A549 (cell line): ENCODE results near the gene TGFBR3. TPM values are rescaled to one million over a fixed set of nuclear protein-coding genes. Genes with fewer than 3 reads are reported as not detected.

Experiments
- ATAC-seq, 2 experiments: fragments of 200-7000 bp in 1 of 2; fragments of >200 bp in 1 of 2; cut with Nextera tagmentation in 1 of 2; cut with Tn5 transposase in 1 of 2; 3 replicates each; pipeline versions ENCODE4 v1.8.0 to v1.9.1; 2018 to 2020; ENCODE audit warnings: mild to moderate bottlenecking in 1 of 2, moderate library complexity in 1 of 2
- CTCF ChIA-PET: fragments of 300-600 bp; sonication (Branson Sonifier 250); formaldehyde crosslinking; extraction: SDS; loops from one replicate; lab custom pipeline; 2021; ENCODE audit warnings: antibody characterized with exemption, inconsistent platforms; lab: Yijun Ruan, JAX
- POLR2A ChIA-PET: fragments of 350-600 bp; formaldehyde crosslinking; extraction: SDS; loops from one replicate; lab custom pipeline; 2021; ENCODE audit warnings: antibody characterized with exemption, inconsistent platforms; lab: Yijun Ruan, JAX
- DNase-seq, 2 experiments: peaks; one replicate each; pipeline versions ENCODE4 v3.0.0 to v3.0.0-alpha.2; 2011 to 2016; ENCODE audit warnings: low read depth in 1 of 2, low spot score in 1 of 2
- FAIRE-seq: peaks from 2 replicates; lab custom pipeline; 2011; peaks lifted over from hg19 to GRCh38; lab: Jason Lieb, UNC
- H3K27ac ChIP-seq, 2 experiments: fragments of >200 bp; sonication (Bioruptor Twin); formaldehyde crosslinking; 3 replicates each; pipeline ENCODE4 v1.5.1; 2016 to 2017
- H3K4me1 ChIP-seq: fragments of >200 bp; sonication (Bioruptor Twin); formaldehyde crosslinking; 3 replicates; pipeline ENCODE4 v1.6.1; 2016
- H3K4me2 ChIP-seq: fragments of >200 bp; sonication (Bioruptor Twin); formaldehyde crosslinking; 3 replicates; pipeline ENCODE4 v1.6.1; 2016
- H3K4me3 ChIP-seq: fragments of >200 bp; sonication (Bioruptor Twin); formaldehyde crosslinking; 3 replicates; pipeline ENCODE4 v1.5.1; 2016
- H3K9me3 ChIP-seq: fragments of >200 bp; sonication (Bioruptor Twin); formaldehyde crosslinking; 3 replicates; pipeline ENCODE4 v1.6.1; 2016
- CBX2 ChIP-seq: fragments of 200-600 bp; sonication (generic); IDR thresholded peaks from 2 replicates; pipeline ENCODE4 v1.6.1; 2016; ENCODE audit warnings: low read depth, mild to moderate bottlenecking, borderline replicate concordance
- CEBPB ChIP-seq, 2 experiments: fragments of >200 bp in 1 of 2; sonication (Bioruptor Twin) in 1 of 2; formaldehyde crosslinking in 1 of 2; IDR thresholded peaks; 2 replicates each; pipeline ENCODE4 v1.6.1; 2012 to 2016
- CTCF ChIP-seq: fragments of >200 bp; sonication (Bioruptor Twin); formaldehyde crosslinking; IDR thresholded peaks from 3 replicates; pipeline ENCODE4 v1.5.1; 2016
- E2F6 ChIP-seq: IDR thresholded peaks from 2 replicates; pipeline ENCODE4 v1.6.1; 2012; ENCODE audit warnings: low read depth, borderline replicate concordance
- EP300 ChIP-seq, 2 experiments: fragments of >200 bp; sonication (Bioruptor Twin); formaldehyde crosslinking; IDR thresholded peaks; 2 replicates in 1 of 2; 3 replicates in 1 of 2; pipeline ENCODE4 v1.6.1; 2016 to 2017
- ESRRA ChIP-seq: fragments of 150-350 bp; IDR thresholded peaks from 2 replicates; pipeline ENCODE4 v1.6.1; 2014; ENCODE audit warnings: mild to moderate bottlenecking, low read length, borderline replicate concordance
- FOSL2 ChIP-seq, 2 experiments: fragments of 450-650 bp in 1 of 2; fragments of >200 bp in 1 of 2; sonication (Bioruptor Twin) in 1 of 2; formaldehyde crosslinking; IDR thresholded peaks; 2 replicates each; pipeline versions ENCODE4 v1.5.0 to v1.6.1; 2016 to 2020; ENCODE audit warnings: mild to moderate bottlenecking in 1 of 2, moderate library complexity in 1 of 2
- HDAC2 ChIP-seq: fragments of 200-600 bp; sonication (generic); IDR thresholded peaks from 2 replicates; pipeline ENCODE4 v1.6.1; 2016
- HES2 ChIP-seq: fragments of >200 bp; sonication (Bioruptor Twin); formaldehyde crosslinking; IDR thresholded peaks from 2 replicates; pipeline ENCODE4 v1.6.1; 2016
- HEYL ChIP-seq: fragments of 250-450 bp; sonication (Bioruptor Pico); IDR thresholded peaks from 2 replicates; pipeline ENCODE4 v1.8.0; 2021; ENCODE audit warnings: mild to moderate bottlenecking, moderate library complexity
- HOXB13 ChIP-seq: fragments of 250-450 bp; sonication (Bioruptor Pico); IDR thresholded peaks from 2 replicates; pipeline ENCODE4 v1.5.0; 2020; ENCODE audit warnings: low read depth, mild to moderate bottlenecking, moderate library complexity
- HOXB5 ChIP-seq: fragments of 250-450 bp; sonication (Bioruptor Pico); IDR thresholded peaks from 2 replicates; pipeline ENCODE4 v1.5.0; 2020; ENCODE audit warnings: mild to moderate bottlenecking, moderate library complexity
- MAX ChIP-seq: IDR thresholded peaks from 2 replicates; pipeline ENCODE4 v1.6.1; 2012
- MAZ ChIP-seq: fragments of 150-350 bp; IDR thresholded peaks from 2 replicates; pipeline ENCODE4 v1.6.1; 2014; ENCODE audit warnings: antibody characterized with exemption, low read depth, low read length, borderline replicate concordance
- MYC ChIP-seq: IDR thresholded peaks from 2 replicates; pipeline ENCODE4 v1.6.1; 2012; ENCODE audit warnings: mild to moderate bottlenecking, inconsistent platforms, low read length, improper control_type of control experiment, borderline replicate concordance
- NFE2L2 ChIP-seq: fragments of 150-350 bp; conservative IDR thresholded peaks from 2 replicates; pipeline ENCODE4 v1.6.1; 2014; ENCODE audit warnings: low read length
- PBX3 ChIP-seq: IDR thresholded peaks from 2 replicates; pipeline ENCODE4 v1.6.1; 2012
- POLR2AphosphoS2 ChIP-seq: conservative IDR thresholded peaks from 2 replicates; pipeline ENCODE4 v1.6.1; 2012; ENCODE audit warnings: low read length, improper control_type of control experiment, inconsistent platforms
- RAD21 ChIP-seq, 2 experiments: fragments of >200 bp in 1 of 2; sonication (Bioruptor Twin) in 1 of 2; formaldehyde crosslinking in 1 of 2; IDR thresholded peaks in 1 of 2; conservative IDR thresholded peaks in 1 of 2; 2 replicates in 1 of 2; 3 replicates in 1 of 2; pipeline ENCODE4 v1.6.1; 2012 to 2018; ENCODE audit warnings: inconsistent platforms in 1 of 2
- RCOR1 ChIP-seq: fragments of 150-350 bp; IDR thresholded peaks from 2 replicates; pipeline ENCODE4 v1.6.1; 2014; ENCODE audit warnings: antibody characterized with exemption, low read length, low read depth
- RNF2 ChIP-seq: fragments of 200-600 bp; sonication (generic); IDR thresholded peaks from 2 replicates; pipeline ENCODE4 v1.6.1; 2016; ENCODE audit warnings: low read depth, mild to moderate bottlenecking, antibody characterized with exemption, moderate library complexity, borderline replicate concordance
- SMC3 ChIP-seq: fragments of >200 bp; sonication (Bioruptor Twin); formaldehyde crosslinking; IDR thresholded peaks from 3 replicates; pipeline ENCODE4 v1.6.1; 2018; ENCODE audit warnings: inconsistent platforms
- SREBF2 ChIP-seq: fragments of 450-650 bp; IDR thresholded peaks from 2 replicates; pipeline ENCODE4 v1.6.1; 2014; ENCODE audit warnings: mild to moderate bottlenecking, moderate library complexity
- TFCP2L1 ChIP-seq: fragments of 250-450 bp; sonication (Bioruptor Pico); IDR thresholded peaks from 2 replicates; pipeline ENCODE4 v1.5.0; 2021; ENCODE audit warnings: mild to moderate bottlenecking
- TP53 ChIP-seq: fragments of 250-450 bp; sonication (Bioruptor Pico); IDR thresholded peaks from 2 replicates; pipeline ENCODE4 v1.5.0; 2021; ENCODE audit warnings: mild to moderate bottlenecking, moderate library complexity
- ZFP36 ChIP-seq: fragments of 450-650 bp; IDR thresholded peaks from 2 replicates; pipeline ENCODE4 v1.6.1; 2014; ENCODE audit warnings: borderline replicate concordance; ENCODE audit not compliant: partially characterized antibody
- ZSCAN20 ChIP-seq: fragments of 250-450 bp; sonication (Bioruptor Pico); IDR thresholded peaks from 2 replicates; pipeline ENCODE4 v1.8.0; 2022; ENCODE audit warnings: mild to moderate bottlenecking, moderate library complexity
- WGBS: methylation state at CpG from one replicate; pipeline ENCODE4 v1.1.6; 2017; ENCODE audit errors: missing lambda C conversion rate; 5-methylcytosine and 5-hydroxymethylcytosine counted together
- polyA plus RNA-seq, 4 experiments: library from polyadenylated mRNA; depleted of rRNA in 3 of 4; stranded (reverse); fragments of >200 nt; fragmentation: RNase III in 1 of 4; extraction: RNeasy Plus Mini Kit Qiagen cat#74134 plus additional on column Dnase treatment in 1 of 4; gene quantifications; 2 replicates in 3 of 4; 3 replicates in 1 of 4; pipeline ENCODE4 v1.2.3, GENCODE V29; 2011 to 2017

TGFBR3 gene
- polyA plus RNA-seq, 2 of the 4 experiments (the other 2 are of a cell fraction), result 5.0 to 8.9 TPM

GRCh38 chr1:91655912-91656449, 230.0 kb downstream of the TGFBR3 start:
- no peak overlapping the region for H3K4me3 ChIP-seq
- ATAC-seq (no peak), FAIRE-seq (no peak), DNase-seq (no peak)
- WGBS, result 58% methylated on average over 3 of the region's 5 CpGs
- peaks cover 8% of the 10 kb centered on the region for H3K4me1 ChIP-seq
- H3K4me2 ChIP-seq, result no peak overlapping the region
- no peaks in the 10 kb centered on the region for H3K9me3 ChIP-seq
- TF ChIP-seq RAD21 (conservative IDR thresholded peaks at IDR 0.05 in 1 of 2, IDR thresholded peaks at IDR 0.05 in 1 of 2), result no peak
- no peak for TF ChIP-seq EP300 (IDR thresholded peaks at IDR 0.05)
- TF ChIP-seq MAZ, result no peak
- TF ChIP-seq POLR2AphosphoS2, result no peak
- TF ChIP-seq E2F6, result no peak
- TF ChIP-seq HOXB13 (CRISPR knock-in tag), result no peak
- no peak for TF ChIP-seq CTCF
- no peak for TF ChIP-seq HDAC2
- TF ChIP-seq HOXB5, result no peak
- no peak for TF ChIP-seq RCOR1
- TF ChIP-seq CBX2, result no peak
- no peak for TF ChIP-seq RNF2
- no peak for TF ChIP-seq NFE2L2
- no peak for TF ChIP-seq MAX
- TF ChIP-seq MYC, result no peak
- ChIA-PET CTCF (no interaction called here), POLR2A (no interaction called here)
- no peak overlapping the region for H3K27ac ChIP-seq

GRCh38 chr1:91653183-91653582, 232.8 kb downstream of the TGFBR3 start:
- WGBS, result 80% methylated on average over 1 of the region's 1 CpG
- no peak for DNase-seq
- H3K4me2 ChIP-seq, result no peak overlapping the region
- FAIRE-seq, result no peak
- TF ChIP-seq PBX3, result no peak
- TF ChIP-seq RNF2, result no peak
- no peak for TF ChIP-seq SREBF2
- no peak for TF ChIP-seq HES2
- no peak for TF ChIP-seq FOSL2 (IDR thresholded peaks at IDR 0.05)
- no peak for TF ChIP-seq FOSL2 (CRISPR knock-in tag; IDR thresholded peaks at IDR 0.05)
- TF ChIP-seq SMC3, result no peak
- no peak for TF ChIP-seq NFE2L2
- TF ChIP-seq ZSCAN20 (CRISPR knock-in tag), result no peak
- no peak for TF ChIP-seq ESRRA
- TF ChIP-seq ZFP36, result no peak
- TF ChIP-seq MAZ, result no peak
- TF ChIP-seq TFCP2L1 (CRISPR knock-in tag), result no peak
- TF ChIP-seq TP53 (CRISPR knock-in tag), result no peak
- no peak for TF ChIP-seq HEYL (CRISPR knock-in tag)
- no peak for TF ChIP-seq CEBPB (IDR thresholded peaks at IDR 0.05)
- TF ChIP-seq, all 56 proteins: peak for 0
- Histone ChIP-seq H3K4me3 (no peak overlapping the region), H3K4me1 (peaks cover 18% of the 10 kb centered on the region), H3K9me3 (no peaks in the 10 kb centered on the region), H3K27ac (no peak overlapping the region)
- CTCF ChIA-PET, result no interaction called here
- ATAC-seq, result no peak
- POLR2A ChIA-PET, result no interaction called here
